PC-9 (cell line): Measurements from ENCODE around the gene DOC2B. TPM values are rescaled to one million over a fixed set of nuclear protein-coding genes. Genes with fewer than 3 reads are reported as not detected.

Experiments
- BruUV-seq: library from RNA; stranded (reverse); fragments of 400-500 nt; replicated peaks from 2 replicates; lab custom pipeline; 2021; lab: Mats Ljungman, UMichigan
- CTCF ChIA-PET: fragments of 300-600 bp; sonication (Branson Sonifier 250); formaldehyde crosslinking; loops from one replicate; lab custom pipeline; 2022; ENCODE audit warnings: antibody characterized with exemption; lab: Charles Lee
- POLR2A ChIA-PET: fragments of 300-600 bp; sonication (Branson Sonifier 250); formaldehyde crosslinking; loops from one replicate; lab custom pipeline; 2022; ENCODE audit warnings: antibody characterized with exemption; ENCODE audit not compliant: unreplicated experiment; lab: Charles Lee
- DNase-seq, 2 experiments: peaks; one replicate each; pipeline versions ENCODE4 v3.0.0 to v3.0.0-alpha.2; 2015 to 2022; ENCODE audit warnings: mixed read lengths in 1 of 2
- H2AFZ ChIP-seq: fragments of 200-600 bp; sonication (generic); 2 replicates; pipeline ENCODE4 v1.8.1; 2017; ENCODE audit warnings: antibody characterized with exemption
- H3F3A ChIP-seq: fragments of 200-600 bp; sonication (generic); 2 replicates; pipeline ENCODE4 v1.8.1; 2017; ENCODE audit warnings: antibody characterized with exemption, mild to moderate bottlenecking, low read depth; ENCODE audit not compliant: insufficient read depth
- H3K27ac ChIP-seq: fragments of 200-600 bp; sonication (generic); 2 replicates; pipeline ENCODE4 v1.6.1; 2016; ENCODE audit warnings: mixed run types
- H3K27me3 ChIP-seq: fragments of 200-600 bp; sonication (generic); 2 replicates; pipeline ENCODE4 v1.6.1; 2016; ENCODE audit warnings: low read depth, mixed run types; ENCODE audit not compliant: insufficient read depth
- H3K36me3 ChIP-seq: fragments of 200-600 bp; sonication (generic); 2 replicates; pipeline ENCODE4 v1.6.1; 2016; ENCODE audit warnings: low read depth, mixed run types
- H3K4me1 ChIP-seq: fragments of 200-600 bp; sonication (generic); replicated peaks from 2 replicates; pipeline ENCODE4 v1.6.1; 2016; ENCODE audit warnings: mixed run types; ENCODE audit not compliant: insufficient read depth
- H3K4me2 ChIP-seq: fragments of 200-600 bp; sonication (generic); 2 replicates; pipeline ENCODE4 v1.6.1; 2017; ENCODE audit warnings: mixed run types
- H3K4me3 ChIP-seq: fragments of 200-600 bp; sonication (generic); 2 replicates; pipeline ENCODE4 v1.6.1; 2016; ENCODE audit warnings: mixed run types
- H3K79me2 ChIP-seq: fragments of 200-600 bp; sonication (generic); 2 replicates; pipeline ENCODE4 v1.6.1; 2017; ENCODE audit warnings: low read depth, mixed run types
- H3K9me2 ChIP-seq: fragments of 200-600 bp; sonication (generic); 2 replicates; pipeline ENCODE4 v1.8.1; 2017; ENCODE audit warnings: mild to moderate bottlenecking; ENCODE audit not compliant: insufficient read depth
- H3K9me3 ChIP-seq: fragments of 200-600 bp; sonication (generic); 2 replicates; pipeline ENCODE4 v1.8.1; 2016; ENCODE audit warnings: low read depth; ENCODE audit not compliant: insufficient read depth
- H4K20me1 ChIP-seq: fragments of 200-600 bp; sonication (generic); 2 replicates; pipeline ENCODE4 v1.8.1; 2017; ENCODE audit not compliant: insufficient read depth
- CTCF ChIP-seq: fragments of 200-600 bp; sonication (generic); conservative IDR thresholded peaks from 2 replicates; pipeline ENCODE4 v1.6.1; 2017; ENCODE audit warnings: mixed run types, antibody characterized with exemption, mild to moderate bottlenecking, moderate library complexity
- EZH2 ChIP-seq: fragments of 200-600 bp; sonication (generic); IDR thresholded peaks from 2 replicates; pipeline ENCODE4 v1.8.0; 2017; ENCODE audit warnings: antibody characterized with exemption, low read depth
- intact Hi-C: fragments of 100-400 bp; cut with micrococcal nuclease; formaldehyde crosslinking; loops from one replicate; pipeline ENCODE4 v1.10.0; 2022; ENCODE audit not compliant: unreplicated experiment
- total RNA-seq: library from RNA; stranded (reverse); gene quantifications from 2 replicates; pipeline ENCODE4 v1.2.3, GENCODE V29; 2021

Gene DOC2B
- total RNA-seq, 1 experiment from 2014 or later = not detected

GRCh38 chr17:193426-193810 is 12.0 kb upstream of the DOC2B start:
- ChIA-PET POLR2A (no interaction called here), CTCF (no interaction called here)
- Histone ChIP-seq H3K9me3 (no peaks in the 10 kb centered on the region), H4K20me1 (no peaks in the 10 kb centered on the region), H3K4me3 (no peak overlapping the region), H2AFZ (no peak overlapping the region), H3K36me3 (no peaks in the 10 kb centered on the region), H3K27ac (no peak overlapping the region), H3K9me2 (no peaks in the 10 kb centered on the region), H3K79me2 (no peaks in the 10 kb centered on the region), H3K4me1 (no peaks in the 10 kb centered on the region), H3K27me3 (peaks cover 59% of the 10 kb centered on the region), H3K4me2 (no peak overlapping the region), H3F3A (no peaks in the 10 kb centered on the region)
- no TSS peak for BruUV-seq
- intact Hi-C loops = no loop called here
- no peak for DNase-seq
- TF ChIP-seq CTCF (no peak), EZH2 (no peak)

- POLR2A ChIA-PET = no interaction called here
Observed at GRCh38 chr17:192666-193425, 11.4 kb upstream of the DOC2B start.

GRCh38 chr17:189444-189843 is 8.0 kb upstream of the DOC2B start:
- intact Hi-C loops = no loop called here
- no peak for DNase-seq
- H3K9me2 ChIP-seq = no peaks in the 10 kb centered on the region
- H3K4me1 ChIP-seq = no peaks in the 10 kb centered on the region
- H3K27ac ChIP-seq = no peak overlapping the region
- no peaks in the 10 kb centered on the region for H3K9me3 ChIP-seq
- no peak overlapping the region for H3K4me3 ChIP-seq
- TF ChIP-seq CTCF (no peak), EZH2 (no peak)
- peaks cover 51% of the 10 kb centered on the region for H3K27me3 ChIP-seq
- CTCF ChIA-PET = no interaction called here
- no peak overlapping the region for H2AFZ ChIP-seq
- H3F3A ChIP-seq = no peaks in the 10 kb centered on the region
- H4K20me1 ChIP-seq = no peaks in the 10 kb centered on the region
- no peaks in the 10 kb centered on the region for H3K79me2 ChIP-seq
- no peak overlapping the region for H3K4me2 ChIP-seq
- no TSS peak for BruUV-seq
- POLR2A ChIA-PET = no interaction called here
- no peaks in the 10 kb centered on the region for H3K36me3 ChIP-seq

More at GRCh38 chr17:192666-193425, 11.4 kb upstream of the DOC2B start:
- intact Hi-C loops = no loop called here
- H3K9me3 ChIP-seq = no peaks in the 10 kb centered on the region
- H3K9me2 ChIP-seq = no peaks in the 10 kb centered on the region
- no TSS peak for BruUV-seq
- H3K79me2 ChIP-seq = no peaks in the 10 kb centered on the region
- no peak overlapping the region for H2AFZ ChIP-seq
- no peaks in the 10 kb centered on the region for H3K36me3 ChIP-seq
- CTCF ChIA-PET = no interaction called here
- no peaks in the 10 kb centered on the region for H3F3A ChIP-seq
- H3K27me3 ChIP-seq = peaks cover 53% of the 10 kb centered on the region
- H4K20me1 ChIP-seq = no peaks in the 10 kb centered on the region
- H3K4me1 ChIP-seq = no peaks in the 10 kb centered on the region
- no peak overlapping the region for H3K4me2 ChIP-seq
- no peak for DNase-seq
- H3K27ac ChIP-seq = no peak overlapping the region
- no peak overlapping the region for H3K4me3 ChIP-seq
- no peak for TF ChIP-seq CTCF
- no peak for TF ChIP-seq EZH2
